GM12878 (cell line): ENCODE measurements around the gene FBXO21. TPM values are rescaled to one million over a fixed set of nuclear protein-coding genes. Genes with fewer than 3 reads are reported as not detected.

ENCODE experiments used
- ATAC-seq: fragments of 200-7000 bp; cut with Tn5 transposase; 3 replicates; pipeline ENCODE4 v1.9.1; 2020; ENCODE audit warnings: mild to moderate bottlenecking, moderate library complexity
- BruUV-seq: library from RNA; stranded (reverse); fragments of 400-500 nt; replicated peaks from 2 replicates; lab custom pipeline; 2021; lab: Mats Ljungman, UMichigan
- CTCF ChIA-PET: fragments of 300-600 bp; sonication (Branson Sonifier 250); formaldehyde crosslinking; extraction: SDS; loops from one replicate; lab custom pipeline; 2021; ENCODE audit warnings: inconsistent platforms; lab: Yijun Ruan, JAX
- POLR2A ChIA-PET: fragments of 350-600 bp; formaldehyde crosslinking; extraction: SDS; loops from one replicate; lab custom pipeline; 2021; ENCODE audit warnings: inconsistent platforms; lab: Charles Lee
- RAD21 ChIA-PET: fragments of 300-600 bp; sonication (Branson Sonifier 250); formaldehyde crosslinking; loops from one replicate; lab custom pipeline; 2023; ENCODE audit warnings: antibody characterized with exemption; ENCODE audit not compliant: unreplicated experiment; lab: Charles Lee
- SMC1A ChIA-PET: fragments of 300-600 bp; sonication (Branson Sonifier 250); formaldehyde crosslinking; loops from one replicate; lab custom pipeline; 2023; ENCODE audit not compliant: unreplicated experiment, uncharacterized antibody; lab: Charles Lee
- DNase-seq: peaks from one replicate; pipeline ENCODE4 v3.0.0-alpha.2; 2011; ENCODE audit warnings: low read depth, low spot score
- FAIRE-seq: peaks from 3 replicates; lab custom pipeline; 2011; peaks lifted over from hg19 to GRCh38; lab: Jason Lieb, UNC
- H2AFZ ChIP-seq: 2 replicates; pipeline ENCODE4 v1.6.0; 2011; ENCODE audit warnings: low read depth, low read length, control low read depth; ENCODE audit not compliant: control insufficient read depth
- H3K27ac ChIP-seq: 2 replicates; pipeline ENCODE4 v1.5.1; 2011; ENCODE audit warnings: control low read depth; ENCODE audit not compliant: control insufficient read depth, insufficient read depth
- H3K27me3 ChIP-seq, 2 experiments: replicated peaks in 1 of 2; 2 replicates each; pipeline versions ENCODE4 v1.6.0 to v1.6.1; 2011; ENCODE audit warnings: low read length in 1 of 2; ENCODE audit not compliant: control insufficient read depth in 2 of 2, insufficient read depth in 2 of 2
- H3K36me3 ChIP-seq, 2 experiments: 2 replicates each; pipeline ENCODE4 v1.5.1; 2011; ENCODE audit warnings: low read length in 1 of 2; ENCODE audit not compliant: control insufficient read depth in 2 of 2, insufficient read depth in 2 of 2
- H3K4me1 ChIP-seq: 2 replicates; pipeline ENCODE4 v1.6.1; 2011; ENCODE audit warnings: mild to moderate bottlenecking, low read length, moderate library complexity, mixed read lengths; ENCODE audit not compliant: control insufficient read depth, insufficient read depth
- H3K4me2 ChIP-seq: 2 replicates; pipeline ENCODE4 v1.6.0; 2011; ENCODE audit warnings: control low read depth; ENCODE audit not compliant: control insufficient read depth, insufficient read depth
- H3K4me3 ChIP-seq: fragments of 200-600 bp; sonication (generic); 2 replicates; pipeline ENCODE4 v1.5.1; 2016
- H3K79me2 ChIP-seq: 2 replicates; pipeline ENCODE4 v1.6.0; 2011; ENCODE audit warnings: low read length; ENCODE audit not compliant: control insufficient read depth, insufficient read depth
- H3K9ac ChIP-seq: 2 replicates; pipeline ENCODE4 v1.8.0; 2011; ENCODE audit warnings: low read length, control low read depth, mixed read lengths; ENCODE audit not compliant: control insufficient read depth, insufficient read depth
- H3K9me3 ChIP-seq: replicated peaks from 3 replicates; pipeline ENCODE4 v1.5.1; 2011; ENCODE audit warnings: mild to moderate bottlenecking, low read length; ENCODE audit not compliant: control insufficient read depth, insufficient read depth
- H4K20me1 ChIP-seq: 2 replicates; pipeline ENCODE4 v1.6.0; 2011; ENCODE audit not compliant: control insufficient read depth, insufficient read depth
- ATF3 ChIP-seq: IDR thresholded peaks from 2 replicates; pipeline ENCODE4 v1.6.1; 2011; ENCODE audit warnings: low read depth, mild to moderate bottlenecking, low read length, moderate library complexity, borderline replicate concordance; ENCODE audit errors: extremely low read depth
- BHLHE40 ChIP-seq, 2 experiments: fragments of 450-650 bp in 1 of 2; IDR thresholded peaks; 2 replicates each; pipeline ENCODE4 v1.6.1; 2011 to 2017; ENCODE audit warnings: low read depth in 2 of 2, borderline replicate concordance in 1 of 2, improper control_type of control experiment in 1 of 2, low read length in 1 of 2, mild to moderate bottlenecking in 1 of 2
- CHD1 ChIP-seq: IDR thresholded peaks from 2 replicates; pipeline ENCODE4 v1.6.1; 2012; ENCODE audit warnings: low read depth, low read length, improper control_type of control experiment
- CHD4 ChIP-seq: fragments of 200-600 bp; sonication (generic); IDR thresholded peaks from 2 replicates; pipeline ENCODE4 v1.6.1; 2016; ENCODE audit warnings: mild to moderate bottlenecking
- E4F1 ChIP-seq: fragments of 450-650 bp; IDR thresholded peaks from 2 replicates; pipeline ENCODE4 v1.6.1; 2018; ENCODE audit warnings: borderline replicate concordance, mild to moderate bottlenecking; ENCODE audit not compliant: partially characterized antibody
- EED ChIP-seq: sonication (generic); IDR thresholded peaks from 2 replicates; pipeline ENCODE4 v1.6.1; 2016; ENCODE audit warnings: antibody characterized with exemption, low read depth
- FOXM1 ChIP-seq: IDR thresholded peaks from 2 replicates; pipeline ENCODE4 v1.6.1; 2012; ENCODE audit warnings: low read depth, mild to moderate bottlenecking, inconsistent platforms, low read length, moderate library complexity
- HDAC6 ChIP-seq: fragments of 200-600 bp; sonication (generic); IDR thresholded peaks from one replicate; pipeline ENCODE4 v1.8.0; 2017; ENCODE audit warnings: antibody characterized with exemption; ENCODE audit not compliant: unreplicated experiment
- KLF5 ChIP-seq: fragments of 450-650 bp; IDR thresholded peaks from 2 replicates; pipeline ENCODE4 v1.6.1; 2014; ENCODE audit warnings: mild to moderate bottlenecking; ENCODE audit not compliant: partially characterized antibody
- PAX8 ChIP-seq: fragments of 450-650 bp; IDR thresholded peaks from 2 replicates; pipeline ENCODE4 v1.6.1; 2017; ENCODE audit warnings: mild to moderate bottlenecking, moderate library complexity
- POLR2AphosphoS2 ChIP-seq: IDR thresholded peaks from 2 replicates; pipeline ENCODE4 v1.6.1; 2011; ENCODE audit warnings: low read depth, mild to moderate bottlenecking, low read length, improper control_type of control experiment, moderate library complexity
- POLR2AphosphoS5 ChIP-seq: IDR thresholded peaks from 2 replicates; pipeline ENCODE4 v1.6.1; 2011; ENCODE audit warnings: mild to moderate bottlenecking, low read length, inconsistent platforms
- RB1 ChIP-seq: fragments of 450-650 bp; formaldehyde crosslinking; IDR thresholded peaks from 2 replicates; pipeline ENCODE4 v1.6.1; 2017; ENCODE audit warnings: mild to moderate bottlenecking, borderline replicate concordance
- SP1 ChIP-seq: IDR thresholded peaks from one replicate; pipeline ENCODE4 v1.6.1; 2011; ENCODE audit warnings: low read depth, low read length
- SREBF2 ChIP-seq: IDR thresholded peaks from 2 replicates; pipeline ENCODE4 v1.6.1; 2012; ENCODE audit warnings: mild to moderate bottlenecking, low read length
- SUZ12 ChIP-seq: fragments of 200-600 bp; sonication (generic); IDR thresholded peaks from one replicate; pipeline ENCODE4 v1.6.1; 2018; ENCODE audit warnings: antibody characterized with exemption, mild to moderate bottlenecking; ENCODE audit not compliant: unreplicated experiment
- TCF12 ChIP-seq: IDR thresholded peaks from 2 replicates; pipeline ENCODE4 v1.6.1; 2011; ENCODE audit warnings: low read depth, mild to moderate bottlenecking, low read length
- WGBS: methylation state at CpG from one replicate; pipeline ENCODE4 v1.1.6; 2016; ENCODE audit warnings: low lambda C conversion rate; ENCODE audit not compliant: insufficient replicate concordance, insufficient coverage; ENCODE audit errors: missing lambda C conversion rate; 5-methylcytosine and 5-hydroxymethylcytosine counted together
- in situ Hi-C: fragments of 300-500 bp; cut with MboI; formaldehyde crosslinking; loops from 9 replicates; pipeline ENCODE4 v1.14.3; 2018; ENCODE audit warnings: mixed read lengths
- intact Hi-C: fragments of 100-400 bp; cut with micrococcal nuclease; formaldehyde crosslinking; loops from one replicate; pipeline ENCODE4 v1.14.2; 2022; ENCODE audit not compliant: unreplicated experiment
- polyA plus RNA-seq, 11 experiments: library from polyadenylated mRNA; depleted of rRNA in 4 of 11; unstranded in 6 of 11; stranded (reverse) in 5 of 11; fragments of >200 nt; fragmentation: Nextera tagmentation in 4 of 11; fragmentation: Illumina TruSeq in 1 of 11; extraction: Ambion mirVana in 4 of 11; extraction: Trizol in 1 of 11; gene quantifications; 1 replicate in 1 of 11; 2 replicates in 10 of 11; pipeline versions ENCODE4 v1.2.1 to v1.2.3, GENCODE V29; 2011 to 2016; ENCODE audit warnings: inconsistent platforms in 2 of 11, missing spikeins in 2 of 11, low read depth in 1 of 11
- total RNA-seq, 4 experiments: library from RNA; depleted of rRNA in 3 of 4; stranded (reverse); fragments of >200 nt in 3 of 4; fragmentation: Illumina TruSeq in 1 of 4; extraction: Trizol in 1 of 4; gene quantifications; 2 replicates each; pipeline versions ENCODE4 v1.2.1 to v1.2.3, GENCODE V29; 2013 to 2021

The FBXO21 gene
- total and polyA plus RNA-seq, 10 of the 15 experiments (the other 5 are each of a cell fraction or from before 2014, with no cell fraction given) = 5.5 to 32.6 (median 18.9) TPM

GRCh38 chr12:117172168-117172567 is 18.1 kb downstream of the FBXO21 start:
- Histone ChIP-seq H3K9me3 (no peaks in the 10 kb centered on the region), H3K27ac (no peak overlapping the region), H4K20me1 (no peaks in the 10 kb centered on the region), H3K4me3 (no peak overlapping the region), H3K9ac (no peak overlapping the region), H3K36me3 (peaks cover 6 to 36% of the 10 kb centered on the region in 2 experiments), H3K27me3 (no peaks in the 10 kb centered on the region), H2AFZ (no peak overlapping the region), H3K4me1 (no peaks in the 10 kb centered on the region), H3K79me2 (no peaks in the 10 kb centered on the region), H3K4me2 (no peak overlapping the region)
- in situ Hi-C loops (no loop called here), intact Hi-C loops (no loop called here)
- DNase-seq (no peak), FAIRE-seq (no peak), ATAC-seq (no peak)
- ChIA-PET SMC1A (no interaction called here), CTCF (no interaction called here), RAD21 (no interaction called here), POLR2A (no interaction called here)
- no peak for TF ChIP-seq CHD4
- no peak for TF ChIP-seq BHLHE40 (IDR thresholded peaks at IDR 0.05; ENCODE audit: borderline replicate concordance in 1 of 2, low read depth in 2 of 2, low read length in 1 of 2)
- TF ChIP-seq PAX8 = no peak
- TF ChIP-seq SP1 = no peak
- no peak for TF ChIP-seq RB1
- TF ChIP-seq POLR2AphosphoS5 = no peak
- TF ChIP-seq FOXM1 = no peak
- no peak for TF ChIP-seq SREBF2
- no peak for TF ChIP-seq CHD1
- TF ChIP-seq E4F1 = no peak
- TF ChIP-seq ATF3 = no peak
- no peak for TF ChIP-seq POLR2AphosphoS2
- TF ChIP-seq EED = no peak
- TF ChIP-seq SUZ12 = no peak
- no peak for TF ChIP-seq HDAC6
- no peak for TF ChIP-seq KLF5
- TF ChIP-seq TCF12 = no peak
- 100% methylated on average over 3 of the region's 3 CpGs for WGBS
- no TSS peak for BruUV-seq
